ENCODE results near the gene KIDINS220. TPM values are rescaled to one million over a fixed set of nuclear protein-coding genes. Genes with fewer than 3 reads are reported as not detected.

KIDINS220 gene
- total and polyA plus RNA-seq, 2 experiments from 2014 or later, result 12.8 to 38.2 TPM

DNA sequence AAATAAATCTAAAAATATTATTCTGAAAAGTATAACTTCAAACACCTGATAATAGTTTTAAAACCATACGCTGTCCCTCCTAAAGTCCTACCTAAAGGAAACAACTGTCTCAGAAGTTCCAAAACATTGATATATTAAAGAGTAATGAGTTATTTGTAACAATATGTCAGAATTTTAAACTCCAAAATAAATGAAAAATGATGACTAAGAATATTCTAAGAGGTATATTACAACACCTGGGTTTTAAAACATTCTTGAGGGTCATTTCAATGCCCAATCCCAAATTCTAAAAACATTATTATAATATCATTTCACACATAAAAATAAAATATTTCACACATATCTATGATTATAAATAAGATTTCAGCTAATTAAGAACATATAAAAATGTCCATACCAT lies 20.2 kb downstream of the KIDINS220 start:
- Mint-ChIP-seq H3K4me3 (no peak overlapping the region), H3K4me1 (no peaks in the 10 kb centered on the region), H3K9me3 (no peaks in the 10 kb centered on the region), H3K36me3 (ENCODE audit: low read depth) (no peaks in the 10 kb centered on the region; the same call in 2 of the 3 replicates), H3K27me3 (ENCODE audit: insufficient read depth, low read depth, poor library complexity) (no peaks in the 10 kb centered on the region), H3K27ac (no peak overlapping the region)
- H3K79me2 ChIP-seq (replicated peaks; ENCODE audit: insufficient read depth), result no peaks in the 10 kb centered on the region
- H3F3A ChIP-seq (replicated peaks; ENCODE audit: low read depth), result no peaks in the 10 kb centered on the region
- H3K4me3 ChIP-seq, result no peak overlapping the region
- no peaks in the 10 kb centered on the region; the same call in 1 of the 2 replicates for H4K20me1 ChIP-seq (replicated peaks; ENCODE audit: insufficient read depth)
- no peaks in the 10 kb centered on the region for H3K9me2 ChIP-seq (ENCODE audit: insufficient read depth)
- no peak overlapping the region for H3K27ac ChIP-seq (ENCODE audit: low read depth)
- H2AFZ ChIP-seq, result no peak overlapping the region
- DNase-seq (ENCODE audit: low spot score), result no peak
- no peak for ATAC-seq
- no peak overlapping the region for H3K4me2 ChIP-seq
- TF ChIP-seq EZH2 (IDR thresholded peaks at IDR 0.05; ENCODE audit: low read depth, unreplicated experiment) (no peak), JUNB (IDR thresholded peaks at IDR 0.05; ENCODE audit: unreplicated experiment) (no peak), POLR2AphosphoS5 (IDR thresholded peaks at IDR 0.05; ENCODE audit: low read depth) (no peak), ZNF114 (CRISPR knock-in tag; IDR thresholded peaks at IDR 0.05) (no peak)
- no peaks in the 10 kb centered on the region for H3K36me3 ChIP-seq (ENCODE audit: insufficient read depth)
- H3K4me1 ChIP-seq (ENCODE audit: insufficient read depth), result no peaks in the 10 kb centered on the region
- no peaks in the 10 kb centered on the region for H3K27me3 ChIP-seq (ENCODE audit: insufficient read depth)

DNA sequence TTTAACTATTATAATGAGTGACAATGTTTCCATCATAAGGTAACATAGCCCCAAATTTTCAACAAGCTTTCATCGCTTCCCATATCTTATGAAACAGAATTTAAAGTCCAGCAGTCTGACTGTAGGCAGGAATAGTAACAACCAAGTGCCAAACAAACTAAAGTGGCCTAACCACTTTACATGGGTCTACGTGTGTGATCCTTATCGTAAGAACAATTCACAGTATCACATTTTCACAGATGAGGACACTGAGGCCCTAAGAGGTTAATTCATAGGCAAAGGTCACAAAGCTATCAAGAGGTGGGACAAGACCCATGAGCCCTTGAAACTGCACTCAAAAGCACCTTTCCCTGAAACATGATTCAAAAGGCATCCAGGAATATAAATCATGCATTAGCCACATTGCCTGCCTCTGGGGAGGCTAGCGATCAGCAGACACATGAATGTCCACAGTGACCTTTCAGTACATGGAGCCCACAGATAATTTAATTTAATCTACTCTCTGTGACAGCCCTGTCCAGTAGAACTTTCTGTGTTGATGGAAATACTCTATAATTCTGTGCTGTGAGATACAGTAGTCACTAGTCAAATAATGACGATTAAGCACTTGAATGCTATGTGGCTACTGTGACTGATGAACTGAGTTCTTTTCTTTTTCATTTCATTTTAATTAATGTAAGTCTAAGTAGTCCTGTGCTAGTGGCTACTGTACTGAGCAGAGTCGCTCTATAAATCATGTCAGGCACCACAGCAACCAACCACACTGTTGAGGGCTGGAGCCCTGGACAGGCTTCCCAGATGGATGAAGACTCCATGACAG lies 30.3 kb downstream of the KIDINS220 start:
- H3K4me1 ChIP-seq (ENCODE audit: insufficient read depth), result no peaks in the 10 kb centered on the region
- peaks cover 9% of the 10 kb centered on the region for H3K36me3 ChIP-seq (ENCODE audit: insufficient read depth)
- H3K4me3 Mint-ChIP-seq, result no peak overlapping the region
- no peaks in the 10 kb centered on the region for H3K9me3 Mint-ChIP-seq
- no peaks in the 10 kb centered on the region for H3K27me3 Mint-ChIP-seq (ENCODE audit: insufficient read depth, low read depth, poor library complexity)
- no peak overlapping the region for H3K27ac ChIP-seq (ENCODE audit: low read depth)
- H3K9me2 ChIP-seq (ENCODE audit: insufficient read depth), result no peaks in the 10 kb centered on the region
- TF ChIP-seq, protein P1, sequence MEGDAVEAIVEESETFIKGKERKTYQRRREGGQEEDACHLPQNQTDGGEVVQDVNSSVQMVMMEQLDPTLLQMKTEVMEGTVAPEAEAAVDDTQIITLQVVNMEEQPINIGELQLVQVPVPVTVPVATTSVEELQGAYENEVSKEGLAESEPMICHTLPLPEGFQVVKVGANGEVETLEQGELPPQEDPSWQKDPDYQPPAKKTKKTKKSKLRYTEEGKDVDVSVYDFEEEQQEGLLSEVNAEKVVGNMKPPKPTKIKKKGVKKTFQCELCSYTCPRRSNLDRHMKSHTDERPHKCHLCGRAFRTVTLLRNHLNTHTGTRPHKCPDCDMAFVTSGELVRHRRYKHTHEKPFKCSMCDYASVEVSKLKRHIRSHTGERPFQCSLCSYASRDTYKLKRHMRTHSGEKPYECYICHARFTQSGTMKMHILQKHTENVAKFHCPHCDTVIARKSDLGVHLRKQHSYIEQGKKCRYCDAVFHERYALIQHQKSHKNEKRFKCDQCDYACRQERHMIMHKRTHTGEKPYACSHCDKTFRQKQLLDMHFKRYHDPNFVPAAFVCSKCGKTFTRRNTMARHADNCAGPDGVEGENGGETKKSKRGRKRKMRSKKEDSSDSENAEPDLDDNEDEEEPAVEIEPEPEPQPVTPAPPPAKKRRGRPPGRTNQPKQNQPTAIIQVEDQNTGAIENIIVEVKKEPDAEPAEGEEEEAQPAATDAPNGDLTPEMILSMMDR (conservative IDR thresholded peaks at IDR 0.05; ENCODE audit: low read depth in 2 of 2), result no peak
- no peak for TF ChIP-seq POLR2AphosphoS5 (IDR thresholded peaks at IDR 0.05; ENCODE audit: low read depth)
- no peak for TF ChIP-seq EZH2phosphoT487 (IDR thresholded peaks at IDR 0.05; ENCODE audit: unreplicated experiment)
- TF ChIP-seq, protein P2, sequence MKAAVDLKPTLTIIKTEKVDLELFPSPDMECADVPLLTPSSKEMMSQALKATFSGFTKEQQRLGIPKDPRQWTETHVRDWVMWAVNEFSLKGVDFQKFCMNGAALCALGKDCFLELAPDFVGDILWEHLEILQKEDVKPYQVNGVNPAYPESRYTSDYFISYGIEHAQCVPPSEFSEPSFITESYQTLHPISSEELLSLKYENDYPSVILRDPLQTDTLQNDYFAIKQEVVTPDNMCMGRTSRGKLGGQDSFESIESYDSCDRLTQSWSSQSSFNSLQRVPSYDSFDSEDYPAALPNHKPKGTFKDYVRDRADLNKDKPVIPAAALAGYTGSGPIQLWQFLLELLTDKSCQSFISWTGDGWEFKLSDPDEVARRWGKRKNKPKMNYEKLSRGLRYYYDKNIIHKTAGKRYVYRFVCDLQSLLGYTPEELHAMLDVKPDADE (IDR thresholded peaks at IDR 0.05), result no peak
- no peak for TF ChIP-seq ZNF114 (CRISPR knock-in tag; IDR thresholded peaks at IDR 0.05)
- no peak for TF ChIP-seq NANOG (IDR thresholded peaks at IDR 0.05; ENCODE audit: borderline replicate concordance)
- TF ChIP-seq CREB1 (CRISPR knock-in tag; IDR thresholded peaks at IDR 0.05; ENCODE audit: low read depth), result no peak
- no peaks in the 10 kb centered on the region; the same call in 1 of the 2 replicates for H4K20me1 ChIP-seq (replicated peaks; ENCODE audit: insufficient read depth)
- no peak overlapping the region for H3K4me3 ChIP-seq
- peaks cover 3% of the 10 kb centered on the region; the same call in 2 of the 3 replicates for H3K36me3 Mint-ChIP-seq (ENCODE audit: low read depth)
- H3K79me2 ChIP-seq (replicated peaks; ENCODE audit: insufficient read depth), result no peaks in the 10 kb centered on the region
- no peak overlapping the region for H3K27ac Mint-ChIP-seq
- no peaks in the 10 kb centered on the region for H3K4me1 Mint-ChIP-seq
- ATAC-seq, result no peak
- no peaks in the 10 kb centered on the region for H3K27me3 ChIP-seq (ENCODE audit: insufficient read depth)
- no peaks in the 10 kb centered on the region for H3F3A ChIP-seq (replicated peaks; ENCODE audit: low read depth)
- no peak for DNase-seq (ENCODE audit: low spot score)
- H3K4me2 ChIP-seq, result no peak overlapping the region
- no peak overlapping the region for H2AFZ ChIP-seq

All from GM23338 (cell line).